Frontal cortex (tissue), 4 donors: Measurements from ENCODE around the gene MBD3. TPM values are rescaled to one million over a fixed set of nuclear protein-coding genes. Genes with fewer than 3 reads are reported as not detected.
A peak's percentile ranks its signal among the peaks of the same experiment; 100 is the strongest.

Experiments used
- DNase-seq, 2 donors: peaks; one replicate each; pipeline ENCODE4 v3.0.0; 2012; ENCODE audit warnings: low spot score in 2 of 2
- FAIRE-seq: peaks from 2 replicates; lab custom pipeline; 2012; peaks lifted over from hg19 to GRCh38; lab: Jason Lieb, UNC
- small RNA-seq: library from RNA; depleted of rRNA; stranded (forward); fragments of <200 nt; gene quantifications from one replicate; pipeline ENCODE3, GENCODE V24; 2014
- total RNA-seq: library from RNA; depleted of rRNA; stranded (reverse); fragments of >200 nt; gene quantifications from one replicate; pipeline ENCODE4 v1.2.3, GENCODE V29; 2014
- donor health status: control.
- donor health status: control.
- donor health status: control.

MBD3 gene
- total RNA-seq, 1 donor from 2014 or later, result 50.1 TPM

DNA sequence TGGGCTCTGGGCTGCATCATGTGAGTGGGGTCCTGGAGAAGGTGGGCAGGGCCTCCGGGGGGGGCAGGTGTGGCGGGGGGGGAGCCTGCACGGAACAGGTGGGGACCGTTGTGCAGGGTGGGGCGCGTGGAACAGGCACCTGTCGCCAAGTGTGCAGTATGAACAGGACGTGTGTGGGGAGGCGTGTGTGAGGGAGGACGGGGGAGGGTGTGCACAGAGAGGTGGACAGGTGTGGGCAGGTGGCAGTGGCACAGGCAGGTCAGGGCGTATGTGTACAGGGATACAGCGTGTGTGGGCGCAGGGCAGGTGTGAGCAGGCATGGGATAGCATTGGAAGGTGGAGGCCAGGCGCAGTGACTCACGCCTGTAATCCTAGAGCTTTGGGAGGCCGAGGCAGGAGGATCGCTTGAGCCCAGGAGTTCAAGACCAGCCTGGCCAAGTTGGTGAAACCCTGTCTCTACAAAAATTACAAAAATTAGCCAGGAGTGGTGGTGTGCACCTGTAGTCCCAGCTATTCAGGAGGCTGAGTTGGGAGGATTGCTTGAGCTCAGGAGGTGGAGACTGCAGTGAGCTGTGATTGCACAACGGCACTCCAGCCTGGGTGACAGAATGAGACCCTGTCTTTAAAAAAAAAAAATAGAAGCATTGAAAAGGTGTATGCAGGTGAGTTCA lies 65.6 kb downstream of the MBD3 start:
- FAIRE-seq (no peak), DNase-seq (no peak)

- DNase-seq (no peak), FAIRE-seq (no peak)
Measured at GRCh38 chr19:1526066-1526778, 66.4 kb downstream of the MBD3 start.

DNA sequence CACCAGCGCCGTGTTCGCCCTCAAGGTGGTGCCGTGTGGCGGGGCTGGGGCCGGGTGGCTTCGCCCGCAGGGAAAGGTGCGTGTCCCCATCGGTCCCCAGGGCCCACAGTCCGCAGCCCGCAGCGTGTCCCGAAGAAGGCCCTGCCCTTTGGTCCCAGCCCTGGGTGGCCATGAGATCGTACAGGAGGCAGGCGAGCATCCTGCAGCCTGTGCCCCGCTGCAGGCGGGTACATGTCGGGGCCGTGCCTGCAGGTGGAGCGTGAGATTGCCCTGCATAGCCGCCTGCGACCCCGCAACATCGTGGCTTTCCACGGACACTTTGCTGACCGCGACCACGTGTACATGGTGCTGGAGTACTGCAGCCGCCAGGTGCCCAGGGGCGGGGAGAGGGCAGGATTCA lies 67.3 kb downstream of the MBD3 start:
- DNase-seq (no peak), FAIRE-seq (no peak)

GRCh38 chr19:1524972-1525325 lies 67.7 kb downstream of the MBD3 start:
- no peak for FAIRE-seq
- no peak for DNase-seq

DNA sequence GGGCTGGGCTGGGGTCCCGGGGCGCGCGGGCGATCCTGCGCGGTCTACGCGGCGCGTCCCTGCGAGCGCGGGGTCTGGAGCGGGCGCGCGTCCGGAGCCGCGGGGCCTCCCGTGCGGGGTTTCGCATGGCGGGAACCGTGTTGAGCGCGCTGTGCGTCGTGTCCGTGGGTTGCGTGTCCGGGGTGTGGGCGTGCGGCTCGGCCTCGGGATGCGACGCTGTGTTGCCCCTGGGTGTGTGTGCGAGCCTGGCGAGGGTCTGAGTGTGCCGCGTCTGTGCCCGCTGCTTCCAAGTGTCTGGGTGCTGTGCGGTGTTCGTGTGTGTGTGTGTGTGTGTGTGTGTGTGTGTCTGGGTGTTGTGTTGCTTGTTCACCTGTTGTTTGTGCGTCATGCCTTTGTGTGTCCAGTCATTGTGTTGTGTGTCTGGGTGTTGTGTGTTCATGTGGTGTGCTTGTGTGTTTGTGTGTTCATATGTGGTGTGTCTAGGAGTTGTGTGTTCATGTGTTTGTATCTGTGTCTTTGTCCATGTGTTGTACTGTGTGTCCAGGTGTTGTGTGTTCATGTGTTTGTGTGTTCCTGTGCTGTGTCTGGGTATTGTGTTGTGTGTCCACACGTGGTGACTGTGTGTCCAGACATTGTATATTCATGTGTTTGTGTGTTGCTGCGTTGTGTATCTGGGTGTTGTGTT lies 68.2 kb downstream of the MBD3 start:
- FAIRE-seq, result no peak

More for the DNA sequence above, 68.2 kb downstream of the MBD3 start:
- peak in 1 of 2 donors; percentile 61 for DNase-seq

Small RNA genes within 50 kb of the gene (small RNA-seq; reads per million reads assigned to genes)
- gene AC005943.2, result not detected
- gene RN7SL477P, result not detected
- gene RNU6-1223P, result not detected

Other genes starting within 250 kb of the MBD3 start
- gene NDUFS7, start 209.0 kb downstream of the MBD3 start, total RNA-seq, result 27.7 TPM
- gene GAMT, start 191.3 kb downstream of the MBD3 start, total RNA-seq, result 15.5 TPM
- gene DAZAP1, start 185.3 kb downstream of the MBD3 start, total RNA-seq, result 43.6 TPM
- gene RPS15, start 154.5 kb downstream of the MBD3 start, total RNA-seq, result 276 TPM
- gene APC2, start 142.7 kb downstream of the MBD3 start, total RNA-seq, result 116 TPM
- gene C19orf25, start 113.7 kb downstream of the MBD3 start, total RNA-seq, result 17.9 TPM
- gene PCSK4, start 102.5 kb downstream of the MBD3 start, total RNA-seq, result 3.7 TPM
- 2.4 TPM for gene REEP6, start 101.7 kb downstream of the MBD3 start, total RNA-seq
- under 0.01 TPM for gene ADAMTSL5, start 79.8 kb downstream of the MBD3 start, total RNA-seq
- not detected for gene PLK5, start 68.8 kb downstream of the MBD3 start, total RNA-seq
- 55.0 TPM for gene MEX3D, start 24.5 kb downstream of the MBD3 start, total RNA-seq
- gene UQCR11, start 12.6 kb upstream of the MBD3 start, total RNA-seq, result 65.6 TPM
- gene TCF3, start 59.8 kb upstream of the MBD3 start, total RNA-seq, result 16.7 TPM
- not detected for gene ONECUT3, start 160.6 kb upstream of the MBD3 start, total RNA-seq
- gene ATP8B3, start 219.4 kb upstream of the MBD3 start, total RNA-seq, result not detected